PFSK-1 (cell line): ENCODE measurements around the gene RTF1.

Experiments used
- POLR2AphosphoS5 ChIP-seq: IDR thresholded peaks from 2 replicates; pipeline ENCODE4 v1.6.1; 2012; ENCODE audit warnings: low read depth, mild to moderate bottlenecking, control low read depth, low read length, moderate library complexity
- REST ChIP-seq, 2 experiments: IDR thresholded peaks; 2 replicates each; pipeline versions ENCODE4 v1.6.1 to v1.8.0; 2011 to 2012; ENCODE audit warnings: low read depth in 2 of 2, low read length in 2 of 2, control low read depth in 1 of 2, inconsistent platforms in 1 of 2, mild to moderate bottlenecking in 1 of 2, moderate library complexity in 1 of 2; ENCODE audit not compliant: insufficient read depth in 1 of 2
- SIN3A ChIP-seq: IDR thresholded peaks from 2 replicates; pipeline ENCODE4 v1.6.1; 2012; ENCODE audit warnings: mild to moderate bottlenecking, low read length, moderate library complexity, borderline replicate concordance; ENCODE audit not compliant: insufficient read depth
- TAF1 ChIP-seq: IDR thresholded peaks from 2 replicates; pipeline ENCODE4 v1.6.1; 2012; ENCODE audit warnings: low read length, control low read depth, borderline replicate concordance; ENCODE audit not compliant: insufficient read depth

DNA sequence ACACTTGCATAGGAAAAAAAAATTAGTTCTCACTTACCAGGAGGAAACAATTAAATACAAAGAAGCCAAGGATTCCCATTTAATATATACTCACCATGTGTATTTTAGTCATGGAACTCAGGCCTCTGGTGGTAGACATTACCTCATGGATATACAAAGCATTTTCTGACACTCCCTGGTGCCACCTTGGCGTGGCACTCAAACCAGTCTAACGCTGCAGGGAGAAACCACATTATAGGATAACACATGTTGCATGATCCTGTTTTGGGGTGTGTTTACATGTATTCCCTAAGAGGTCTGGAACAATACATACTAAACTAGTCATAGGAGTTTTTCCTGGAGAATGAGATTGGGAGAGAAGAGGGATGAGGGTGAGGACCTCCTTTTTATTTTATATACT is 5.9 kb upstream of the RTF1 start:
- TF ChIP-seq POLR2AphosphoS5: no peak
- no peak for TF ChIP-seq REST (IDR thresholded peaks at IDR 0.05; ENCODE audit: insufficient read depth in 1 of 2, low read depth in 2 of 2, low read length in 2 of 2)
- TF ChIP-seq TAF1: no peak
- no peak for TF ChIP-seq SIN3A
